ENCODE results near the gene WRAP53.
A peak's percentile ranks its signal among the peaks of the same experiment; 100 is the strongest.

WRAP53 gene

DNA sequence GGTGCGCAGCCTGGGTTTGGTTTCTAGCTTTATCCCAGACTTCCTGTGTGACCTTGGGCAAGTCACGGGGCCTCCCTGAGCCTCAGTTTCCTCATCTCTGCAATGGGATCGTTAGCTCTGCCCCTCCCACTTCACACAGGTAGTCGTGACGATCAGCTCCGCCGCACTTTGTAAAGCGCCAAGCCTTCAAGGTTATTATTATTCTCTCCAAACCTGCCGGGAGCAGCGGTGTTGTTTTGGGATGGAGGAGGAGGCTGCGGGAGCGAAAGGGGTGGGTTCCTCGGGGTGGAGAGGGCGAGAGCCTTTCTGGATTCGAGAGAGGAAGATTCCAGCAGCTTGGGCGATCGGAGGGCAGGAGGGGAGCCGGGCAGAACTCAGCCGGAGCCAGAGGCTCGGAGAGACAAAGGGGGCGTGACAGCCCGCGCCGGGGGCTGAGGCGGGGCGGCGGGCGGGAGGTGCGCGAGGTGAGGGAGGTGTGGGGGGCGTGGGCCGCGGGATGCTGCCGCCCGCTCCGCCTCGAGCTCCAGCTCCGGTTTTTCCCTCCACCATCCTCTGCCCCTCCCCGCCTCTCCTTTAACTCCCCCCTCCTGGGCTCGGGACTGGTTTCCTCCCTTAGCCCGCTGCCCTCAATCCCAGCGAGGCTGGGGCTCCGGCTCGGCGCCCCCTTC is 16.5 kb downstream of the WRAP53 start, which contains the start of gene EFNB3:
Gene EFNB3, plus strand, starts transcription at position 602 of the 668 bp plus-strand sequence. CDS start 397 bp downstream, outside the sequence.
- peak; percentile 56 for DNase-seq (ENCODE audit: low spot score)

DNA sequence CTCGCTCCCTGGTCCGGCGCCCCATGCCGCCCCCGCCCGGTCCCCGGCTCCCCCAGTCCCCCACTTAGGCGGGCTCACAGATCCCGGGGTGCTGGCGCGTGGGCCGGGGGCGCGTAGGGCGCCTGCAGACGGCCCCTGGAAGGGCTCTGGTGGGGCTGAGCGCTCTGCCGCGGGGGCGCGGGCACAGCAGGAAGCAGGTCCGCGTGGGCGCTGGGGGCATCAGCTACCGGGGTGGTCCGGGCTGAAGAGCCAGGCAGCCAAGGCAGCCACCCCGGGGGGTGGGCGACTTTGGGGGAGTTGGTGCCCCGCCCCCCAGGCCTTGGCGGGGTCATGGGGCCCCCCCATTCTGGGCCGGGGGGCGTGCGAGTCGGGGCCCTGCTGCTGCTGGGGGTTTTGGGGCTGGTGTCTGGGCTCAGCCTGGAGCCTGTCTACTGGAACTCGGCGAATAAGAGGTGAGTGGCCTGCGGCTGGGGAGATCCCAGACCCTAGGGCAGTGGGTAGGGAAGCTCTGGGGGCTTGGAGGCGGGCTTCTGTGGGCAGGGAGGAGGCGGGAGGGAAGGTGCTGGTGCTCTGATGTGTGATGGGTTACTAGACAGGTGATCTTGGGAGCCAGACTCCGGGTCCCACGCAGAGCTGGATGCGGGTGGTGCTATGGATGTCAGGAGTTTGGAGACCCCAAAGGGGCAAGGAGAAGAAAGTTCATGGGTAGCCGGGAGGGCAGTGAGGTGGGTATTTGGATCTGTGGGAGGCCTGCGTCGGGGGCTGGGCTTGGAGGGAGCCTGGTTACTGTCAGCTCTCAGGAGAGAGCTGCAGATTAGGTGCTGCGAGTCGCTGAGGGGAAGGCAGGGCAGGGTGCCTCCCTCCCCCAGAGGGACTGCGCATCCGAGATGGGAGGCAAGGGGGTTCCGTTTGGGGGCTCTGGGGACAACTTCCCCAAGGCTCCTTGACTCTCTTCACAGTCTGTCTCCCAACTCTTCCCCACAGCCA is 17.3 kb downstream of the WRAP53 start:
- no peak for DNase-seq (ENCODE audit: low spot score)
- Histone ChIP-seq H3K4me3 (peak overlapping the region; percentile 62), H3K27ac (no peak overlapping the region)
- TF ChIP-seq CTCF (IDR thresholded peaks at IDR 0.05), result no peak

More for the DNA sequence above, 16.5 kb downstream of the WRAP53 start, which contains the start of gene EFNB3:
- Histone ChIP-seq H3K4me3 (peak within 1 kb of the TSS; percentile 62), H3K27ac (no peak within 1 kb of the TSS)
- no peak for TF ChIP-seq CTCF (IDR thresholded peaks at IDR 0.05)

DNA sequence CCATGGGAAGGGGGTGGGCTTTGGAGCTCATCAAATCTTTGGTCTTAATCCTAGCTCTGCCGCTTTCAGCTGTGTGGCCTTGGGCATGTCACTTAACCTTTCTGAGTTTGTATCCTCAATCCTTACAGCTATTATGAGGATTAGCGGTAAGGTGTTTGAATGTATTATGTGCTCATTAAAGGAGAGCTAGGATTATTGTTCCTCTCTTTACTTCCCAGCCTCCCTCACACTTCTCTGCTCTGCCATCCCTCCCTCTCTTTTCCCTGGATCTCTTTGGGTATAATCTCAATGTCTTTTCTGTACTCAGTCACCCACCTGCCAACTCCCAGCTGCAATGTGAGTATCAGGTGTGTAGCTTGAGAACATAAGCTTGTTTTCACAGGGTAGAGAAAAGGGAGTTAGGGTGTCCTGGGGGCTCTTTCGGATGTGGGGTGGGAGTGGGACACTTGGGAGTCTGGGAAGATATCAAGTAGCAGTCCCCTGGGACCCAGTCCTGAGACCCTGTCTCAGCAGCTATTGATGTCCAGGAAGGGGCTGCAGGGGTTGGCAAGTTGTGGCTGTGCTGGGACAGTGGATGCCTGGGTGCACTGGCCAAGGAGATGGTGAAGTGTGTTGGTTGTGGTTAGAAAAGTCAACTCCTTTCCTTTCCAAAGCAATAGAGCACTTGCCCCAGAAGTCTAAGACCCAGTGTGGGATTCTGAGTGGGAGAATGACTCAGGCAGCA is 18.5 kb downstream of the WRAP53 start:
- no peak for TF ChIP-seq CTCF (IDR thresholded peaks at IDR 0.05)
- H3K27ac ChIP-seq, result no peak overlapping the region
- H3K4me3 ChIP-seq, result no peak overlapping the region
- peak; percentile 69 for DNase-seq (ENCODE audit: low spot score)

GRCh38 chr17:7707446-7707845 is 19.2 kb downstream of the WRAP53 start:
- no peak for TF ChIP-seq CTCF (IDR thresholded peaks at IDR 0.05)
- Histone ChIP-seq H3K27ac (no peak overlapping the region), H3K4me3 (no peak overlapping the region)
- no peak for DNase-seq (ENCODE audit: low spot score)

GRCh38 chr17:7707858-7708750 is 19.8 kb downstream of the WRAP53 start:
- H3K27ac ChIP-seq, result no peak overlapping the region
- no peak for DNase-seq (ENCODE audit: low spot score)
- no peak for TF ChIP-seq CTCF (IDR thresholded peaks at IDR 0.05)
- no peak overlapping the region for H3K4me3 ChIP-seq

GRCh38 chr17:7709031-7709430 is 20.8 kb downstream of the WRAP53 start:
- no peak for TF ChIP-seq CTCF (IDR thresholded peaks at IDR 0.05)
- Histone ChIP-seq H3K27ac (no peak overlapping the region), H3K4me3 (no peak overlapping the region)
- DNase-seq (ENCODE audit: low spot score), result peak; percentile 57

Data from coronary artery (tissue), 2 donors.